Raji (cell line): ENCODE results near the gene NAV1.

Experiments
- POLR2A ChIP-seq: IDR thresholded peaks from 2 replicates; pipeline ENCODE4 v1.6.1; 2011; ENCODE audit warnings: low read depth, low read length, control low read depth; ENCODE audit not compliant: insufficient read depth

NAV1 gene

DNA sequence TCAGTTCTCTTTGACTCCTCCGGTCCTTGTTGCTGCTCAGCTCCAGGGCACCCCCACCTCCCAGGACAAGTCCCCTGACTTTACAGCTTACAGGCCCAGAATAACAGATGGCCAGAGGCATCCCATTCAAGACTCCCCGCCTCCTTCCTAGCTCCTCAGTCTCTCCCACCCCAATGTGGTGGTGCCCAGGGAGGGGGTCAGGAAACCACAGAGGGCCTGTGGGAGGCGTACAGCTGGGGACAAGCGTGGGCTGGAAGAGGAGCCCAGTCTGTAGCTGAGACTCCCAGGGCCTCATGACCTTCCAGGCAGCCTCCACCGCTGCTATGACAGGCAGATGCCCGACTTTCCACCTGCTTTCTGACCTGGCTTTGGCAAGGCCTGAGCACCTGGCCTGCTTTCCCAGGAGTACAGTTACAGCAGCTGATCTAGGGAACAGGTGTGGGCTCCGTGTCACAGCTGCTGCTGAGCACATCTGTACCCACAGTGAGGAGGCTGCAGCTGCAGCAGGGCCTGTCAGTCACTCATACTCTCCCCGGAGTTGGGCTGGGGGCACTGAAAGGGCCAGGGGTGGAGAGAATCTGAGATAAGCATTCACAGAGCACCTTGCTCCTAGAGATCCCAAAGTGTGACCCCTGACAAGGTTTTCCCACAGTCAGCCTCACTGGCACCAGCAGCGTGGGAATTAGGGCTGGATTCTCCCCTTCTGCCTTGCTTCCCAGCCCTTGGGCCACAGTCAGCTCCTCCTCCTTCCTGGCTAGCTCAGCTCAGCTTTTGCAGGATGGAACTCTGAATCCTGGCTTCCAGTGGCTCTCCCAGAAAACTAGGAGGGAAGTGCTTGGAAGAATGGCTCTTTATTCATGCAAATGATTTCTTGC lies 7.1 kb upstream of the NAV1 start:
- no peak for TF ChIP-seq POLR2A

DNA sequence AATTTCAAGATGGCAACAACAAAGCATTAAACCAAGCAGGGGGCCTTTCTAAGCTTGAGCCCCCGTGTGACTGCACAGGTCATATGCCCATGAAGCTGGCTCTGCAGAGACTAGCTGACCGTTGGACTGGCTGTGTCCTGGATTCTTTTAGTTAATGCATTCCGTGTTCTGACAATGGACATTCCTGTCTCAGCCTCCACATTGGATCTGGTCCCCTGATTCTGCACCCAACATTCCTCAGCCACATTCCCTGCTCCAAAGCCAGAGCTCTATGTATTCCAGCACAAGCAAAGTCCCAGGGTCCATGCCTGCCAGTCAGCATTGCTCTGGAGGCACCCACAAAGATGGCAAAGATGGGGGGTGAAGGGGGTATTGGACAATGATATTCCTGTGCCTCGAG lies 5.1 kb upstream of the NAV1 start:
- TF ChIP-seq POLR2A: no peak

DNA sequence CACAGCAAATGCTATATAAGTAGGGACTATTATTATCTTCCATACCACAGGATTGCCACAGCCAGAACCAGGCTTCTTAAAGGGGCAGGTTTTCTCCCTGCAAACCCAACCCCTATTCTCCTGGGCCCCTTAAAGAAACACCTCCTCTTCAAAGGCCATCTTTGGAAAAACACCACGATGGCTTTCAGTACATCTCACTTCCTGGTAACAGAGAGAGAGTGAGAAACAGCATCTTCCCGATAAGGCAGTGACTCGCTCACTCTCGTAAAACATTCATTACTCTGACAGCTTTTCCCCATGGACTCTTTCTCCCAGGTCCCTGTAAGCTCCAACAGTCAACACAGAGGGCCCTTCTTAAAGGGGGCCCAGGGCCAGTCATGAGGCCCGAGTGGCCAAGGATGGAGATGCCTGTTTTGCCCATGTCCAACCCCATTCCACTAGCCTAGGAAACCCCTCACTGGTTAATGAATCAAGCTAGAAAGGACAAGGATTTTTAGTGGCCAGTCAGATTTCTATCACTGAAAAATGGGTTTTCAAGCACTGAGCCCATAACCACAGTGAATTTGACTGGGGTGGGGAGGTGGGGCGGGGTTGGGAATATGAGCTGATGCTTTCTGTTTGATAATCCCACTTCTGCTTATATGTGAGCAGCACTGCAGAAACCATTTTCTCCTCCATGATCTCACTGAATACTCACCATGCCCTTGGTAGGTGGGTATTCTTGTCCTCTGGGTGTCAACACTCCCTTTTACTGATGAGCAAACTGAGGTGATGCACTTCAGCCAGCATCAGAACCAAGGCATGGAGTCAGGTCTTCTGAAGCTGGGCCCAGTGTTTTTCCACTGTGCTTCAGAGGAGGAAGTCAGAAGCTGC lies 3.6 kb upstream of the NAV1 start:
- TF ChIP-seq POLR2A: no peak

DNA sequence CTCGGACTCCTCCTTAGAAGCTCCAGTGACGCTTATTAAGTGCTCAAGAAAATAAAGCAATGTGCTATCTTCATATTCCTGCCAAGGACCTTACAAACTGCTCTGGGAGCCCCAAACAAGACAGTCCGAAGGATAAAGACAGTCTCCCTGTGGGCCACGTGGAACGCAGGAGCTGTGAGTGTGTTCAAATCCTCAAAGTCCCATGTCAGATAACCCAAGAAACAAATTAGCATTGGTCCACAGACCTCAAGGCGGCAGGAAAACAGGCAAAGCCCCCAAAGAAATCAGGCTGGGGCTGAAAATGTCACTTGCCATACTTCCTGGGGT lies 3.0 kb upstream of the NAV1 start:
- no peak for TF ChIP-seq POLR2A

DNA sequence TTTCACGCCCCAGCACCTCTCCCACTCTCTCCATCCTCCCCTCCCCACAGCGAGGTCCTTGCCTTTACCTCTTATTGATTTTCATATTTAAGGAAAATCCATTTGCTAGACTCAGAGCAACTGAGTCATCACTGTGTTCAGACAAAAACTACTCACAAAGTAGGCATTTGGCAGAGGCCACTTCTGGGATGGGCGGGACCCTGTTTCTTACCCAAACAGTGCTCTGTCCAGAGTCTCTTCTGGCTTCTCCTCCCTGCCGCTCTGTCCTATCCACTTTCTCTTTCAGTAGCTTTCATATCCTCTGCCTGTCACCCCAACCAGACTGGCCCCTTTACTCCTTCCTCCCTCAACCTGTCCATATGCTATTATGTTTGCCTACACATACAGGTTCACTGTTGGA lies 2.4 kb upstream of the NAV1 start:
- no peak for TF ChIP-seq POLR2A

DNA sequence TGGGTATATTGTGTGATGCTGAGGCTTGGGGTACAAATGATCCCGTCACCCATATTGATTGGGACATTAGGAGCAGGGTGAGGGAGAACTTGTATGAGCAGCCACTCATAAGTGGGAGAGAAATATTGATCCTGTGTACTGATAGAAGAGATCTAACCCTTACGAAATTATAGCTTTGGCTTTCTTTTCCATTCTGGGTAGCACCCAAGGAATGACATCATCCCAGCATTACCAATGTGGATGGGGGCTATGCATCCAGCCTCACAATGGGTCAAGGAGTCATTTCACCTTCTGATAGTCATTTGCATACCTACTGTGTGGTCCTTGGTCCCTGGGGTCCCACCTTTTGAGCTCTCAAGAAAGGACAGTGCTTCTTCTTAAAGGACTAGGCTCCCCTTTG lies 1.9 kb upstream of the NAV1 start:
- no peak for TF ChIP-seq POLR2A

DNA sequence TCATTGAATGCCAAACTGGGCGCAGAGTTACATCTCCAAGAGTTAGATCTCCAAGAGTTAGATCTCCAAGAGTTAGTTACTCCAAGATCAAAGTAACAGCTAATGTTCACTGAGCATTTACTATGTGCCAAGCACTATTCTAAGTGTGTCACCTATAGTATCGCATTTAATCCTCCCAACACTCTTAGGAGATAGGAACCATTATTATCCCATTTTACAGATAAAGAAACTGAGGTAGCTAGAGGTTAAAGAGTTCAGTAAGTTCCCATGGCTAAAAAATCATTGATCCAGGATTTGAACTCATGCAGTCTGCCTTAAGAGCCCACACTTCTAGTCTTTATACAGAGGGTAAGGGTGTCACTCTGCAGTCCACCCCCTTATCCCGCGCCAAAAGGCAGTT lies 1.5 kb upstream of the NAV1 start:
- TF ChIP-seq POLR2A: no peak

DNA sequence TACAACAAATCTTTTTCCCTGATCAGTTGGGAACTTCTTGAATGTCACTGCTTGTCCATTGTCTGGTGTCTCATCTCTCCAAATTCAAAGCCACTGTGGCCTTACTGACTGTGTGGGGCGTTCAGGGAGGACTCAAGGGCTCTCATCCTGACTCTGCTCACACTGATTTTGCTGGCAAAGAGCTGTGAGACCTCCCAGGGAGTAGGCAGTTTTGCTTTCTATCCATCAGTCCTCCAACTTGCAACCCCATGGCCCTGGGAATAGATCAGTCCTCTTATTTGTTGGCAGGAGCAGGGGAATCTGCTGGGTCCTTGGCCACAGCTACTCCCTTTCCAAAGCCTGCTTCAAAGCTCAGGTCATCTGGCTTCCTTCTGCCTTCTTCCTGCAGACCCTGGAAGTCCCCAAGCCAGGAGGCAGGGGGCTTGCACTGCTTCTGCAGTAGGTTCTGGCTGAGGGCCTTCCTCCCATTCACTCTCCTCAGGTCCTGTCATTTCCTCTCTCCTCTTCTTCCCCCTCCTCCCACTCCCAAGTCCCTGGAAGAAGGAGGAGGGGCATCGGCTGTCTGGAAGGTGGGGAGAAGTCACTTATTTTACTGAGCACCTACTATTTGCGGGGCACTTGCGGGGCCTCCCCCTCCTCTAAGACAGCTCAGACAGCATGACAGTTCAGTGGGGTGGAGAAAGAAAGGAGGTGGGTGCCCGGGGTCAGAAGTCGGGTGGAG lies 876 bp upstream of the NAV1 start:
- no peak for TF ChIP-seq POLR2A

DNA sequence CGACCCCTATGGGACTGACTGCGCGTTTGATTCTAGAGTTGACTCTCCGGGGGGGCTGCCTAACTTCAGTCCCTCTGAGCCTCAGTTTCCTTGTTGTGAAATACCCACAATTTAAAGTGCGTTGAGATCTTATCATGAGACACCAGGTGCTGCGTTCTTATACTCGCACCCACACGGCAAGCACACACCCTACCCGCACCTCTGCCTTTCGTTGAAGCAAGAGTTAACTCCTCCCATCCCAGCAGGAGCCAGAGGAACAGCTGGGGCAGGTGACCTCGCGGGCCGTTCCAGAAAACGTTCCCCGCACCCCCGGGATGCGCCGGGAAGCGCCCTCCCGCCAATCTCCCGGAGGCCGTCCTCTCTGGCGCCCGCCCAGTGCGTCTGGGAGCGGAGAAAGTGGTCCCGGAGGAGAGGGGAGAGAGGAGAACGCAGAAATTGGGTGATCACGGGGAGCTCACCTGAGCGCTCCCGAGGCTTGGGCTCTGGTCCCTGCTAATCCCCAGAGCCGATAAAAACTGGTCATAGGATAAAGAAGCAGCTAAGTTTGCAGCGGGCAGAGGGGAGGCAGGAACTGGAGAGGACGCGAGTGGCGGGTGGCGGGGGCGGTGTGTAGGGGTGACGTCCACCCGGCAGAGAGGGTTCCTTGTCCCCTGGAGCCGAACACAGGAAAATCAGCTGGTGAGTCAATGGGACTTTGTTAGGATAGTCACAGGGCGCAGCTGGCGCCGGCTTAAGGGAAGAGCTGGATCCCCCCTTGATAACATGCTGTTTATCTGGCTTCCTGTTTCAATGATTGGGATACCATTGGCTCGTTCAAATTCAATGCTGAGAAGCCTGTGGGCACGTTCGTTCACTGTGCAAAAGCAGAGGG lies 869 bp downstream of the NAV1 start:
- TF ChIP-seq POLR2A: no peak

DNA sequence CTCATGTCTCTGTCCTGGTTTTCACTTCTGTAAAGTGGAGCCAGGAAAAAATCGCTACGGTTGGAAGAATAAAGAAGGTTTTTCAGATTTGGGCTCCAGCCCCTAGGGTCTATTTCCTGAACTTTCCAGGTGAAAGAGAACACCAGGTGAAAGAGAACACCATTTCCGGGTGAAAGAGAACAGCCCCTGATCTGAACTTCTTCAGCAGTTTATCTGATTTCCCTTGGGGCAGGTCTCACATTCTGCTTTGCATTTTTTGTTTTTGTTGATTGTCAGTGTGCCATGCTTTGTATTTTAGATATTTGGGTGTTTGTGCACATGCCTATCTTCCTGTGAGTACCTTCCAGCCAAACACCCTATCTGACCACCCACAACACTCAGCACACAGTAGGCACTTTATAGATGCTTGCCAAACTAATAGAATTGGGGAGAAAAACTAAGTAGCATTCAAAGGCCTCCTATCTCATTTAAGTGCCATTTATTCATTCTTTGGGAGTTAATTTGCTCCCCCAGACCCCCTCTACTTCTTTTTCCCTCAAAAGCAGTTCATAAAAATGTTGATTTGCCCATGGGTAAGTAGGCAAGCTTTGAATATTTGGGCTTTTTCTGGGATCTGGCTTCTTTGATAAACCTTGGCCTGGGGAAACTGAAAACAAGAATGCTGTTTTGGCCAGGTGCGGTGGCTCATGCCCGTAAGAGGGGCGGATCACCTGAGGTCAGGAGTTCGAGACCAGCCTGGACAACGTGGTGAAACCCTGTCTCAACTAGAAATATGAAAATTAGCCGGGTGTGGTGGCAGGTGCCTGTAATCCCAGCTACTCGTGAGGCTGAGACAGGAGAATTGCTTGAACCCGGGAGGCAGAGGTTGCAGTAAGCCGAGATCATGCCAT lies 2.2 kb downstream of the NAV1 start:
- no peak for TF ChIP-seq POLR2A

DNA sequence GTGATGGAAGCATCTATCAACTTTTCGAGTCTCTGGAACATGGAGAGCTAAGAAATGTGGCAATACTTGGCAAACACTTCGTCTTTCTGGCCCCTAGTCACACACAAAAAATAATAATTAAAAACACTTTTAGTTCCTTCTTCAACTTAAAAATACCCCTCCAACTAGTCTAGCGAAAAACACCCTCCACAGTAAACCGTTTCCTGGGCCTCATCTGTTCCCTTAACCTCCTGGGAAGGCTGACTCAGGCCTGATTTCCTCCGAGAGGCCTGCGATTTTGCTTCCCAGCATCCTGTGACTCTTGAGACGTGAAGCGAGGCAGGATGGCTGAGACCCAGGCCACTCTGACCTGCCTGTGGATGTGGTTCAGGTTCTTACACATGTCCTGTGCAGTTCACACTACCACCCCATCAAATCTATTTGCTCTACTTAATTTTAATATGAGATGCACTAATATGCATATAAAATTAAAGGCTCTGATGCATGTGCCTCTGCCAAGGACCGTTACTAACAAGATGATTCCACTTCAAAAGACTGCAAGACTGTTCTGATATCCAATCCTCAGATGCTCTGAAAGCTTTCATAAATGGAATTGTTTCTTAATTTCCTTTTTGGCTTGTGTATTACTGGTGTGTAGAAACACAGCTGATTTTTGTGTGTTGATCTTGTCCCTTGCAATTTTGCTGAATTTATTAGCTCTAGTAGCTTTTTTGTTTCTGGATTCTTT lies 3.5 kb downstream of the NAV1 start:
- no peak for TF ChIP-seq POLR2A

DNA sequence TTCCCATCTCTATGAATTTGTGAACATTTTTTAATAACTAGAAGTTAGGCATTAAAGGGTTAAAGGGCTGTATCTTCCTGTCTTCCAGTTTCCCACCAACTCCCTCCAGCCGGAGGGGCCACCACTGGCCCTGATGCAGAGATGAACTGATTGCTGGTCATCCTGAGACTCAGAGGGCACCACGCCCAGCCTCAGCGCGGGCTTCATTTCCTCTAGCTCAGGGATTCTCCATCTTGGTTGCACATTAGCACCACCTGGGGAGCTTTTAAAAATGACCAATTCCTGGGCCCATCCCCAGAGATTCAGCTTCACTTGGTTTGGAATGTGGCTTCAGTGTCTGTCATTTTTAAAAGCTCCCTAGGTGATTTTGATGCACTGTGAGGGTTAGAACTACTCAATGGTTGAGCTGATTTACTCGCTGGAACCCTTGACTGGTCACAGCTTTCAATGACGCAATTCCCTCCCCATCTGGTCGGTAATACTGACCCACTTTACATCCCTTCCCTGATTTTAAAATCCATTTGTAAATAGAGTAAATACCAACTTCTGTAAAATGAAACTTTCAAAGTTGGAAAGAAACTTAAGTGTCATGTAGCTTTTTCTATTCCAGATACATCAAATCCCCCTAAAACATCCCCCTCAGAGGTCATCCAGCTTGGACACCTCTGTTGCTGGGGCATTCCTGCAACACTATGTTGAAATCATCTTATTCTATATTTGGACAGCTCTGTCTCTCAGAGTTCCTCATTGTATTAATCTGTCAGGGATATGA lies 5.1 kb downstream of the NAV1 start:
- TF ChIP-seq POLR2A: no peak
